GM21526 (cell line): ENCODE results near the gene LMNTD1.

Source experiments
- ATAC-seq: cut with Tn5 transposase; IDR thresholded peaks from one replicate; pipeline ENCODE4 v1.9.1; 2021; ENCODE audit warnings: moderate library complexity; ENCODE audit not compliant: unreplicated experiment, low FRiP score

LMNTD1 gene

GRCh38 chr12:25557830-25558436 is 4.8 kb upstream of the LMNTD1 start:
- ATAC-seq = no peak

- no peak for ATAC-seq
These were observed 3.1 kb upstream of the LMNTD1 start for GRCh38 chr12:25556153-25556552.

GRCh38 chr12:25552681-25553080 is 402 bp downstream of the LMNTD1 start:
- no peak for ATAC-seq

- no peak for ATAC-seq
These were observed 2.9 kb downstream of the LMNTD1 start for GRCh38 chr12:25550186-25550585.

- ATAC-seq = no peak
These were observed 4.0 kb downstream of the LMNTD1 start for GRCh38 chr12:25549120-25549519.

GRCh38 chr12:25546318-25546717 is 6.8 kb downstream of the LMNTD1 start:
- ATAC-seq = no peak

GRCh38 chr12:25533150-25533549 is 19.9 kb downstream of the LMNTD1 start:
- ATAC-seq = no peak

GRCh38 chr12:25531502-25532052 is 21.5 kb downstream of the LMNTD1 start:
- no peak for ATAC-seq

- ATAC-seq = no peak
These were observed 23.3 kb downstream of the LMNTD1 start for GRCh38 chr12:25529738-25530137.

GRCh38 chr12:25526778-25527177 is 26.3 kb downstream of the LMNTD1 start:
- ATAC-seq = no peak

GRCh38 chr12:25524366-25524765 is 28.7 kb downstream of the LMNTD1 start:
- ATAC-seq = no peak

GRCh38 chr12:25521625-25522256 is 31.3 kb downstream of the LMNTD1 start:
- ATAC-seq = no peak

GRCh38 chr12:25518512-25518911 is 34.6 kb downstream of the LMNTD1 start:
- no peak for ATAC-seq

- no peak for ATAC-seq
These were observed 48.3 kb downstream of the LMNTD1 start for GRCh38 chr12:25504744-25505143.

GRCh38 chr12:25503666-25504065 is 49.4 kb downstream of the LMNTD1 start:
- no peak for ATAC-seq

- no peak for ATAC-seq
These were observed 50.5 kb downstream of the LMNTD1 start for GRCh38 chr12:25502596-25502995.

- no peak for ATAC-seq
These were observed 51.0 kb downstream of the LMNTD1 start for GRCh38 chr12:25502118-25502517.

- ATAC-seq = no peak
These were observed 51.5 kb downstream of the LMNTD1 start for GRCh38 chr12:25501549-25501948.

GRCh38 chr12:25500651-25501050 is 52.4 kb downstream of the LMNTD1 start:
- ATAC-seq = no peak

- ATAC-seq = no peak
These were observed 56.1 kb downstream of the LMNTD1 start for GRCh38 chr12:25497021-25497420.

- no peak for ATAC-seq
These were observed 56.9 kb downstream of the LMNTD1 start for GRCh38 chr12:25496098-25496587.
